Thyroid gland (tissue), 4 donors: ENCODE data around the gene RNF40.

ENCODE experiments used
- CTCF ChIP-seq, 6 experiments: fragments of 200-600 bp in 3 of 6; fragments of 450-650 bp in 3 of 6; sonication (generic) in 3 of 6; IDR thresholded peaks; one replicate each; pipeline ENCODE4 v1.5.1; 2016 to 2019; ENCODE audit warnings: antibody characterized with exemption in 6 of 6, mild to moderate bottlenecking in 2 of 6, inconsistent platforms in 1 of 6, moderate library complexity in 1 of 6
- POLR2A ChIP-seq, 2 donors: fragments of 450-650 bp; IDR thresholded peaks; one replicate each; pipeline ENCODE4 v1.6.1; 2017; ENCODE audit warnings: antibody characterized with exemption in 2 of 2, mild to moderate bottlenecking in 2 of 2, moderate library complexity in 1 of 2

- TF ChIP-seq POLR2A (IDR thresholded peaks at IDR 0.05) (no peak), CTCF (IDR thresholded peaks at IDR 0.05) (no peak)
Observed at GRCh38 chr16:30802936-30803335, 40.8 kb downstream of the RNF40 start.
